GM12878 (cell line): Measurements from ENCODE around the gene SCRN2. TPM values are rescaled to one million over a fixed set of nuclear protein-coding genes. Genes with fewer than 3 reads are reported as not detected.

ENCODE experiments used
- ATAC-seq: fragments of 200-7000 bp; cut with Tn5 transposase; 3 replicates; pipeline ENCODE4 v1.9.1; 2020; ENCODE audit warnings: mild to moderate bottlenecking, moderate library complexity
- BruUV-seq: library from RNA; stranded (reverse); fragments of 400-500 nt; replicated peaks from 2 replicates; lab custom pipeline; 2021; lab: Mats Ljungman, UMichigan
- CTCF ChIA-PET: fragments of 300-600 bp; sonication (Branson Sonifier 250); formaldehyde crosslinking; extraction: SDS; loops from one replicate; lab custom pipeline; 2021; ENCODE audit warnings: inconsistent platforms; lab: Yijun Ruan, JAX
- POLR2A ChIA-PET: fragments of 350-600 bp; formaldehyde crosslinking; extraction: SDS; loops from one replicate; lab custom pipeline; 2021; ENCODE audit warnings: inconsistent platforms; lab: Charles Lee
- RAD21 ChIA-PET: fragments of 300-600 bp; sonication (Branson Sonifier 250); formaldehyde crosslinking; loops from one replicate; lab custom pipeline; 2023; ENCODE audit warnings: antibody characterized with exemption; ENCODE audit not compliant: unreplicated experiment; lab: Charles Lee
- SMC1A ChIA-PET: fragments of 300-600 bp; sonication (Branson Sonifier 250); formaldehyde crosslinking; loops from one replicate; lab custom pipeline; 2023; ENCODE audit not compliant: unreplicated experiment, uncharacterized antibody; lab: Charles Lee
- DNase-seq: peaks from one replicate; pipeline ENCODE4 v3.0.0-alpha.2; 2011; ENCODE audit warnings: low read depth, low spot score
- FAIRE-seq: peaks from 3 replicates; lab custom pipeline; 2011; peaks lifted over from hg19 to GRCh38; lab: Jason Lieb, UNC
- H2AFZ ChIP-seq: 2 replicates; pipeline ENCODE4 v1.6.0; 2011; ENCODE audit warnings: low read depth, low read length, control low read depth; ENCODE audit not compliant: control insufficient read depth
- H3K27ac ChIP-seq: 2 replicates; pipeline ENCODE4 v1.5.1; 2011; ENCODE audit warnings: control low read depth; ENCODE audit not compliant: control insufficient read depth, insufficient read depth
- H3K27me3 ChIP-seq, 2 experiments: replicated peaks in 1 of 2; 2 replicates each; pipeline versions ENCODE4 v1.6.0 to v1.6.1; 2011; ENCODE audit warnings: low read length in 1 of 2; ENCODE audit not compliant: control insufficient read depth in 2 of 2, insufficient read depth in 2 of 2
- H3K36me3 ChIP-seq, 2 experiments: 2 replicates each; pipeline ENCODE4 v1.5.1; 2011; ENCODE audit warnings: low read length in 1 of 2; ENCODE audit not compliant: control insufficient read depth in 2 of 2, insufficient read depth in 2 of 2
- H3K4me1 ChIP-seq: 2 replicates; pipeline ENCODE4 v1.6.1; 2011; ENCODE audit warnings: mild to moderate bottlenecking, low read length, moderate library complexity, mixed read lengths; ENCODE audit not compliant: control insufficient read depth, insufficient read depth
- H3K4me2 ChIP-seq: 2 replicates; pipeline ENCODE4 v1.6.0; 2011; ENCODE audit warnings: control low read depth; ENCODE audit not compliant: control insufficient read depth, insufficient read depth
- H3K4me3 ChIP-seq: fragments of 200-600 bp; sonication (generic); 2 replicates; pipeline ENCODE4 v1.5.1; 2016
- H3K79me2 ChIP-seq: 2 replicates; pipeline ENCODE4 v1.6.0; 2011; ENCODE audit warnings: low read length; ENCODE audit not compliant: control insufficient read depth, insufficient read depth
- H3K9ac ChIP-seq: 2 replicates; pipeline ENCODE4 v1.8.0; 2011; ENCODE audit warnings: low read length, control low read depth, mixed read lengths; ENCODE audit not compliant: control insufficient read depth, insufficient read depth
- H3K9me3 ChIP-seq: replicated peaks from 3 replicates; pipeline ENCODE4 v1.5.1; 2011; ENCODE audit warnings: mild to moderate bottlenecking, low read length; ENCODE audit not compliant: control insufficient read depth, insufficient read depth
- H4K20me1 ChIP-seq: 2 replicates; pipeline ENCODE4 v1.6.0; 2011; ENCODE audit not compliant: control insufficient read depth, insufficient read depth
- CREB1 ChIP-seq: IDR thresholded peaks from 2 replicates; pipeline ENCODE4 v1.6.1; 2012; ENCODE audit warnings: low read depth, mild to moderate bottlenecking, inconsistent platforms
- DPF2 ChIP-seq: fragments of 450-650 bp; IDR thresholded peaks from 2 replicates; pipeline ENCODE4 v1.6.1; 2017; ENCODE audit warnings: mild to moderate bottlenecking
- EZH2 ChIP-seq: IDR thresholded peaks from 2 replicates; pipeline ENCODE4 v1.6.1; 2012; ENCODE audit warnings: low read depth, mild to moderate bottlenecking, control low read depth, inconsistent platforms, low read length, borderline replicate concordance; ENCODE audit not compliant: control insufficient read depth
- HDGF ChIP-seq: fragments of 450-650 bp; IDR thresholded peaks from 2 replicates; pipeline ENCODE4 v1.6.1; 2016; ENCODE audit warnings: antibody characterized with exemption
- JUND ChIP-seq: IDR thresholded peaks from 2 replicates; pipeline ENCODE4 v1.6.1; 2012; ENCODE audit warnings: low read depth, mild to moderate bottlenecking, low read length, improper control_type of control experiment, moderate library complexity
- PML ChIP-seq: IDR thresholded peaks from 2 replicates; pipeline ENCODE4 v1.6.1; 2012; ENCODE audit warnings: low read length, inconsistent platforms
- RB1 ChIP-seq: fragments of 450-650 bp; formaldehyde crosslinking; IDR thresholded peaks from 2 replicates; pipeline ENCODE4 v1.6.1; 2017; ENCODE audit warnings: mild to moderate bottlenecking, borderline replicate concordance
- RFX5 ChIP-seq: IDR thresholded peaks from 2 replicates; pipeline ENCODE4 v1.6.1; 2011; ENCODE audit warnings: low read depth, low read length, improper control_type of control experiment
- SMC3 ChIP-seq: IDR thresholded peaks from 2 replicates; pipeline ENCODE4 v1.6.1; 2011; ENCODE audit warnings: low read length, improper control_type of control experiment, borderline replicate concordance
- SREBF2 ChIP-seq: IDR thresholded peaks from 2 replicates; pipeline ENCODE4 v1.6.1; 2012; ENCODE audit warnings: mild to moderate bottlenecking, low read length
- STAT3 ChIP-seq: IDR thresholded peaks from 2 replicates; pipeline ENCODE4 v1.6.1; 2011; ENCODE audit warnings: low read depth, low read length, improper control_type of control experiment
- TAF1 ChIP-seq: IDR thresholded peaks from 2 replicates; pipeline ENCODE4 v1.6.1; 2011; ENCODE audit warnings: mild to moderate bottlenecking, low read depth, low read length, borderline replicate concordance
- TCF3 ChIP-seq: IDR thresholded peaks from 2 replicates; pipeline ENCODE4 v1.6.1; 2012; ENCODE audit warnings: low read depth, mild to moderate bottlenecking, low read length, borderline replicate concordance; ENCODE audit not compliant: insufficient read depth
- ZNF274 ChIP-seq: IDR thresholded peaks from one replicate; pipeline ENCODE4 v1.8.0; 2011; ENCODE audit not compliant: insufficient read length, insufficient read depth
- WGBS: methylation state at CpG from one replicate; pipeline ENCODE4 v1.1.6; 2016; ENCODE audit warnings: low lambda C conversion rate; ENCODE audit not compliant: insufficient replicate concordance, insufficient coverage; ENCODE audit errors: missing lambda C conversion rate; 5-methylcytosine and 5-hydroxymethylcytosine counted together
- in situ Hi-C: fragments of 300-500 bp; cut with MboI; formaldehyde crosslinking; loops from 9 replicates; pipeline ENCODE4 v1.14.3; 2018; ENCODE audit warnings: mixed read lengths
- intact Hi-C: fragments of 100-400 bp; cut with micrococcal nuclease; formaldehyde crosslinking; loops from one replicate; pipeline ENCODE4 v1.14.2; 2022; ENCODE audit not compliant: unreplicated experiment
- polyA plus RNA-seq, 11 experiments: library from polyadenylated mRNA; depleted of rRNA in 4 of 11; unstranded in 6 of 11; stranded (reverse) in 5 of 11; fragments of >200 nt; fragmentation: Nextera tagmentation in 4 of 11; fragmentation: Illumina TruSeq in 1 of 11; extraction: Ambion mirVana in 4 of 11; extraction: Trizol in 1 of 11; gene quantifications; 1 replicate in 1 of 11; 2 replicates in 10 of 11; pipeline versions ENCODE4 v1.2.1 to v1.2.3, GENCODE V29; 2011 to 2016; ENCODE audit warnings: inconsistent platforms in 2 of 11, missing spikeins in 2 of 11, low read depth in 1 of 11
- total RNA-seq, 4 experiments: library from RNA; depleted of rRNA in 3 of 4; stranded (reverse); fragments of >200 nt in 3 of 4; fragmentation: Illumina TruSeq in 1 of 4; extraction: Trizol in 1 of 4; gene quantifications; 2 replicates each; pipeline versions ENCODE4 v1.2.1 to v1.2.3, GENCODE V29; 2013 to 2021
- TF ChIP-seq, protein P1 (sequence below): IDR thresholded peaks from 2 replicates; pipeline ENCODE4 v1.6.1; 2012; ENCODE audit warnings: low read length, inconsistent platforms
- TF ChIP-seq, protein P2 (sequence below), 3 experiments: IDR thresholded peaks in 2 of 3; conservative IDR thresholded peaks in 1 of 3; 2 replicates each; pipeline ENCODE4 v1.5.1; 2011; ENCODE audit warnings: low read depth in 3 of 3, low read length in 3 of 3, mild to moderate bottlenecking in 3 of 3, control low read depth in 2 of 3, moderate library complexity in 2 of 3, inconsistent platforms in 1 of 3, mixed read lengths in 1 of 3; ENCODE audit not compliant: control insufficient read depth in 2 of 3, insufficient read depth in 1 of 3; ENCODE audit errors: extremely low read depth in 1 of 3

Gene SCRN2
- total and polyA plus RNA-seq, 10 of the 15 experiments (the other 5 are each of a cell fraction or from before 2014, with no cell fraction given), result 0.34 to 33.3 (median 20.1) TPM

DNA sequence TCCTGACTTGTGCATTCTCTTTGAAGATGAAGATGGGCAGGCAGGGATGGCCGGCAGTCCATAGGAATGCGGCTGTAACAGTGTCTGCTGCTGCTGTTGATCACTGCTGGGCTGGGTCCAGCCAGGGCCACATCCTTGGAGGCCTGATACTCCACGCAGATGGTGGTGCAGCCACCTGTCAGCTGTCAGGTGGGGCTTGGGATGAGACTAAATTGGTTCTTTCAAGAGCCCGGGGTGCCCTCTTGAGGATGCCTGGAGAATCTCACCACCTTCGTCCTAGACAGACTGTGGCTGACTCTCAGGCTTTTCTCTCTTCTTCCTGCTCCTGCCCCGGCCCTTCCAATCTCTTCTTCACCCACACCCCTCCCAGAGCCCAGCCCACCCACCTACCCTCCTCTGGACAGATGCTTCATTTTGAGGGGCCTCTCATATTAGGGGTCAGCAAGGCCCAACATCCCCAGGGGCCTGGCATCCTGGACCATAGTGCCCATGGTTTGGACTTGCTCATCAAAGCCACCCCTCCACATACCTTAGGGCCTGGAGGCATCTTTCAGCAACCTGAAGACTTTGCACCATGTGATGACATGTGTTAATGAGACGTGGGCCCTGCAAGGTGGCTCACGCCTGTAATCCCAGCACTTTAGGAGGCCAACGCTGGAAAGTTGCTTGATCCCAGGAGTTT is 38.6 kb downstream of the SCRN2 start (continued):
- TF ChIP-seq TCF3 (0 out of 2 replicates have a peak, but pooled peaks have one; percentile 38), STAT3 (no peak), RB1 (no peak), PML (no peak), CREB1 (no peak), SMC3 (peak; percentile 60; the same call in 1 of the 2 replicates), JUND (no peak), RFX5 (no peak)
- TF ChIP-seq, protein P1, sequence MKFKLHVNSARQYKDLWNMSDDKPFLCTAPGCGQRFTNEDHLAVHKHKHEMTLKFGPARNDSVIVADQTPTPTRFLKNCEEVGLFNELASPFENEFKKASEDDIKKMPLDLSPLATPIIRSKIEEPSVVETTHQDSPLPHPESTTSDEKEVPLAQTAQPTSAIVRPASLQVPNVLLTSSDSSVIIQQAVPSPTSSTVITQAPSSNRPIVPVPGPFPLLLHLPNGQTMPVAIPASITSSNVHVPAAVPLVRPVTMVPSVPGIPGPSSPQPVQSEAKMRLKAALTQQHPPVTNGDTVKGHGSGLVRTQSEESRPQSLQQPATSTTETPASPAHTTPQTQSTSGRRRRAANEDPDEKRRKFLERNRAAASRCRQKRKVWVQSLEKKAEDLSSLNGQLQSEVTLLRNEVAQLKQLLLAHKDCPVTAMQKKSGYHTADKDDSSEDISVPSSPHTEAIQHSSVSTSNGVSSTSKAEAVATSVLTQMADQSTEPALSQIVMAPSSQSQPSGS, result no peak

DNA sequence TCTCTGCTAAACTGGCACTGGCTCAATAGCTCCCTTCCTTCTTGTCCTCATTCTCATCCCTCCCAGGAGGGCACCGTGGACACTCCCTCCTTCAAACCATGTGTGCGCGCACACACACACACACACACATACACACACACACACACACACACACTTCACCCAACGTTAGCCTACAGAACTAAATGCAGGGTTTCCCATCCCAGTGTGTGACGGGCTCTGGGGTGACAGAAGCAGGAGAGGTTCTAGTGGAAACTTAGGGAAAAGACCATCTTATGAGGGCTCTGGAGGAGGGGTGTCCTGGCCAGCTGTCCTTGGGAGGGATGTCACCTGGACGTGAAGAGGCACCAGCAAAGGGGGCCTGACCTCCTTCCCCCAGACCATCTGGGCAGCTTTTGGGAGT is 39.2 kb downstream of the SCRN2 start:
- Histone ChIP-seq H3K9ac (no peak overlapping the region), H3K36me3 (no peaks in the 10 kb centered on the region; a peak in 1 of 4 replicates), H3K4me1 (no peaks in the 10 kb centered on the region), H3K27ac (no peak overlapping the region), H3K4me2 (no peak overlapping the region), H4K20me1 (no peaks in the 10 kb centered on the region), H2AFZ (no peak overlapping the region), H3K4me3 (no peak overlapping the region), H3K27me3 (no peaks in the 10 kb centered on the region), H3K79me2 (no peaks in the 10 kb centered on the region), H3K9me3 (no peaks in the 10 kb centered on the region)
- RAD21 ChIA-PET, result interaction anchor here (1.0 to 2.1 kb wide), 7 partner anchors 24 to 138 kb away, joined by 3 to 8 read pairs (median 3); no protein-coding TSS in a partner anchor
- WGBS, result 34% methylated on average over 6 of the region's 6 CpGs
- TF ChIP-seq TAF1 (no peak), EZH2 (no peak), HDGF (no peak), RFX5 (no peak), ZNF274 (no peak), SREBF2 (no peak), DPF2 (no peak)
- TF ChIP-seq, protein P2, sequence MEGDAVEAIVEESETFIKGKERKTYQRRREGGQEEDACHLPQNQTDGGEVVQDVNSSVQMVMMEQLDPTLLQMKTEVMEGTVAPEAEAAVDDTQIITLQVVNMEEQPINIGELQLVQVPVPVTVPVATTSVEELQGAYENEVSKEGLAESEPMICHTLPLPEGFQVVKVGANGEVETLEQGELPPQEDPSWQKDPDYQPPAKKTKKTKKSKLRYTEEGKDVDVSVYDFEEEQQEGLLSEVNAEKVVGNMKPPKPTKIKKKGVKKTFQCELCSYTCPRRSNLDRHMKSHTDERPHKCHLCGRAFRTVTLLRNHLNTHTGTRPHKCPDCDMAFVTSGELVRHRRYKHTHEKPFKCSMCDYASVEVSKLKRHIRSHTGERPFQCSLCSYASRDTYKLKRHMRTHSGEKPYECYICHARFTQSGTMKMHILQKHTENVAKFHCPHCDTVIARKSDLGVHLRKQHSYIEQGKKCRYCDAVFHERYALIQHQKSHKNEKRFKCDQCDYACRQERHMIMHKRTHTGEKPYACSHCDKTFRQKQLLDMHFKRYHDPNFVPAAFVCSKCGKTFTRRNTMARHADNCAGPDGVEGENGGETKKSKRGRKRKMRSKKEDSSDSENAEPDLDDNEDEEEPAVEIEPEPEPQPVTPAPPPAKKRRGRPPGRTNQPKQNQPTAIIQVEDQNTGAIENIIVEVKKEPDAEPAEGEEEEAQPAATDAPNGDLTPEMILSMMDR (IDR thresholded peaks at IDR 0.05 in 2 of 3, conservative IDR thresholded peaks at IDR 0.05 in 1 of 3; ENCODE audit: control insufficient read depth in 2 of 3, extremely low read depth in 1 of 3, insufficient read depth in 1 of 3, low read depth in 3 of 3, low read length in 3 of 3), result no peak
- POLR2A ChIA-PET, result no interaction called here
- peak; percentile 18 for FAIRE-seq
- ATAC-seq, result no peak
- SMC1A ChIA-PET, result interaction anchor here (1.2 to 1.9 kb wide), 3 partner anchors 137 to 149 kb away, joined by 3 to 8 read pairs (median 4); no protein-coding TSS in a partner anchor
- intact Hi-C loops, result loop anchor here (1.0 to 2.0 kb wide), 3 partner anchors 25 to 137 kb away; no protein-coding TSS in a partner anchor
- DNase-seq, result no peak
- BruUV-seq, result no TSS peak
- in situ Hi-C loops, result loop anchor here (10.0 kb wide), 1 partner anchor 107 kb away; the partner anchor contains the start of gene TBKBP1
- CTCF ChIA-PET, result interaction anchor here (0.7 to 2.1 kb wide), 15 partner anchors 13 to 217 kb away, joined by 3 to 17 read pairs (median 3); partner anchors contain the start of gene KPNB1
